Measurements from ENCODE around the gene VTI1A. TPM values are rescaled to one million over a fixed set of nuclear protein-coding genes. Genes with fewer than 3 reads are reported as not detected.

The VTI1A gene
- total RNA-seq, 2 donors from 2014 or later = 34.1 to 38.6 TPM

- no peak overlapping the region for H3K27ac ChIP-seq
- DNase-seq = no peak
- TF ChIP-seq, protein P1, sequence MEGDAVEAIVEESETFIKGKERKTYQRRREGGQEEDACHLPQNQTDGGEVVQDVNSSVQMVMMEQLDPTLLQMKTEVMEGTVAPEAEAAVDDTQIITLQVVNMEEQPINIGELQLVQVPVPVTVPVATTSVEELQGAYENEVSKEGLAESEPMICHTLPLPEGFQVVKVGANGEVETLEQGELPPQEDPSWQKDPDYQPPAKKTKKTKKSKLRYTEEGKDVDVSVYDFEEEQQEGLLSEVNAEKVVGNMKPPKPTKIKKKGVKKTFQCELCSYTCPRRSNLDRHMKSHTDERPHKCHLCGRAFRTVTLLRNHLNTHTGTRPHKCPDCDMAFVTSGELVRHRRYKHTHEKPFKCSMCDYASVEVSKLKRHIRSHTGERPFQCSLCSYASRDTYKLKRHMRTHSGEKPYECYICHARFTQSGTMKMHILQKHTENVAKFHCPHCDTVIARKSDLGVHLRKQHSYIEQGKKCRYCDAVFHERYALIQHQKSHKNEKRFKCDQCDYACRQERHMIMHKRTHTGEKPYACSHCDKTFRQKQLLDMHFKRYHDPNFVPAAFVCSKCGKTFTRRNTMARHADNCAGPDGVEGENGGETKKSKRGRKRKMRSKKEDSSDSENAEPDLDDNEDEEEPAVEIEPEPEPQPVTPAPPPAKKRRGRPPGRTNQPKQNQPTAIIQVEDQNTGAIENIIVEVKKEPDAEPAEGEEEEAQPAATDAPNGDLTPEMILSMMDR (IDR thresholded peaks at IDR 0.05) = no peak
- no peaks in the 10 kb centered on the region for H3K27me3 ChIP-seq
- H3K4me1 ChIP-seq = no peaks in the 10 kb centered on the region
- H3K9ac ChIP-seq (ENCODE audit: low read depth in 2 of 2, low read length in 2 of 2) = no peak overlapping the region
- no peaks in the 10 kb centered on the region for H3K36me3 ChIP-seq
- H3K9me3 ChIP-seq = no peaks in the 10 kb centered on the region
- intact Hi-C loops (cut with DNase I) = no loop called here
- H3K4me3 ChIP-seq = no peak overlapping the region
These were observed 228.6 kb downstream of the VTI1A start for GRCh38 chr10:112675560-112676083.

GRCh38 chr10:112677689-112678088 is 230.7 kb downstream of the VTI1A start:
- Histone ChIP-seq H3K9ac (ENCODE audit: low read depth in 2 of 2, low read length in 2 of 2) (no peak overlapping the region), H3K4me1 (no peaks in the 10 kb centered on the region), H3K4me3 (no peak overlapping the region), H3K9me3 (no peaks in the 10 kb centered on the region), H3K36me3 (no peaks in the 10 kb centered on the region), H3K27me3 (no peaks in the 10 kb centered on the region), H3K27ac (no peak overlapping the region)
- TF ChIP-seq, protein P1 (IDR thresholded peaks at IDR 0.05) = no peak
- no peak for DNase-seq
- intact Hi-C loops (cut with DNase I) = no loop called here

GRCh38 chr10:112678581-112678980 is 231.6 kb downstream of the VTI1A start:
- Histone ChIP-seq H3K27me3 (no peaks in the 10 kb centered on the region), H3K27ac (no peak overlapping the region), H3K4me3 (no peak overlapping the region), H3K36me3 (no peaks in the 10 kb centered on the region), H3K9ac (ENCODE audit: low read depth in 2 of 2, low read length in 2 of 2) (no peak overlapping the region), H3K9me3 (no peaks in the 10 kb centered on the region), H3K4me1 (no peaks in the 10 kb centered on the region)
- intact Hi-C loops (cut with DNase I) = no loop called here
- no peak for DNase-seq
- TF ChIP-seq, protein P1 (IDR thresholded peaks at IDR 0.05) = no peak

GRCh38 chr10:112678987-112679386 is 232.0 kb downstream of the VTI1A start:
- Histone ChIP-seq H3K27ac (no peak overlapping the region), H3K9me3 (no peaks in the 10 kb centered on the region), H3K9ac (ENCODE audit: low read depth in 2 of 2, low read length in 2 of 2) (no peak overlapping the region), H3K36me3 (no peaks in the 10 kb centered on the region), H3K4me1 (no peaks in the 10 kb centered on the region), H3K4me3 (no peak overlapping the region), H3K27me3 (no peaks in the 10 kb centered on the region)
- intact Hi-C loops (cut with DNase I) = no loop called here
- DNase-seq = no peak
- TF ChIP-seq, protein P1 (IDR thresholded peaks at IDR 0.05) = no peak

GRCh38 chr10:112679392-112679791 is 232.4 kb downstream of the VTI1A start:
- no peaks in the 10 kb centered on the region for H3K36me3 ChIP-seq
- H3K27ac ChIP-seq = no peak overlapping the region
- TF ChIP-seq, protein P1 (IDR thresholded peaks at IDR 0.05) = no peak
- H3K9me3 ChIP-seq = no peaks in the 10 kb centered on the region
- H3K4me3 ChIP-seq = no peak overlapping the region
- H3K9ac ChIP-seq (ENCODE audit: low read depth in 2 of 2, low read length in 2 of 2) = no peak overlapping the region
- no peak for DNase-seq
- intact Hi-C loops (cut with DNase I) = no loop called here
- H3K27me3 ChIP-seq = no peaks in the 10 kb centered on the region
- no peaks in the 10 kb centered on the region for H3K4me1 ChIP-seq
